Measurements from ENCODE around the gene ZNF638. TPM values are rescaled to one million over a fixed set of nuclear protein-coding genes. Genes with fewer than 3 reads are reported as not detected.

ZNF638 gene
- total RNA-seq, 1 experiment from 2014 or later: 109 TPM

GRCh38 chr2:71474116-71474743, 142.6 kb downstream of the ZNF638 start:
- H3K36me3 Mint-ChIP-seq: peaks cover 4% of the 10 kb centered on the region; the same call in 1 of the 2 replicates
- TF ChIP-seq ERG (CRISPR knock-in tag; IDR thresholded peaks at IDR 0.05) (no peak), ETV6 (CRISPR knock-in tag; IDR thresholded peaks at IDR 0.05) (no peak), E2F5 (CRISPR knock-in tag; IDR thresholded peaks at IDR 0.05) (no peak), TP53 (CRISPR knock-in tag; IDR thresholded peaks at IDR 0.05) (no peak), CREB1 (CRISPR knock-in tag; IDR thresholded peaks at IDR 0.05) (no peak), SMAD4 (CRISPR knock-in tag; IDR thresholded peaks at IDR 0.05) (no peak), ZNF416 (CRISPR knock-in tag; IDR thresholded peaks at IDR 0.05) (no peak), ZNF425 (CRISPR knock-in tag; conservative IDR thresholded peaks at IDR 0.05) (no peak), SMAD3 (CRISPR knock-in tag; IDR thresholded peaks at IDR 0.05; ENCODE audit: borderline replicate concordance) (no peak), ZBTB21 (CRISPR knock-in tag; IDR thresholded peaks at IDR 0.05; ENCODE audit: borderline replicate concordance) (no peak), ZNF512 (CRISPR knock-in tag; IDR thresholded peaks at IDR 0.05; ENCODE audit: borderline replicate concordance) (no peak), ZNF396 (CRISPR knock-in tag; IDR thresholded peaks at IDR 0.05; ENCODE audit: borderline replicate concordance) (no peak), SOX15 (CRISPR knock-in tag; IDR thresholded peaks at IDR 0.05) (no peak), ATF1 (CRISPR knock-in tag; IDR thresholded peaks at IDR 0.05) (no peak), NR3C1 (CRISPR knock-in tag; conservative IDR thresholded peaks at IDR 0.05; ENCODE audit: low read depth) (no peak), FOXP1 (CRISPR knock-in tag; IDR thresholded peaks at IDR 0.05; ENCODE audit: borderline replicate concordance) (no peak)
- TF ChIP-seq, protein P1, sequence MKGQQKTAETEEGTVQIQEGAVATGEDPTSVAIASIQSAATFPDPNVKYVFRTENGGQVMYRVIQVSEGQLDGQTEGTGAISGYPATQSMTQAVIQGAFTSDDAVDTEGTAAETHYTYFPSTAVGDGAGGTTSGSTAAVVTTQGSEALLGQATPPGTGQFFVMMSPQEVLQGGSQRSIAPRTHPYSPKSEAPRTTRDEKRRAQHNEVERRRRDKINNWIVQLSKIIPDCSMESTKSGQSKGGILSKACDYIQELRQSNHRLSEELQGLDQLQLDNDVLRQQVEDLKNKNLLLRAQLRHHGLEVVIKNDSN (CRISPR knock-in tag; IDR thresholded peaks at IDR 0.05): no peak
- TF ChIP-seq, protein P2, sequence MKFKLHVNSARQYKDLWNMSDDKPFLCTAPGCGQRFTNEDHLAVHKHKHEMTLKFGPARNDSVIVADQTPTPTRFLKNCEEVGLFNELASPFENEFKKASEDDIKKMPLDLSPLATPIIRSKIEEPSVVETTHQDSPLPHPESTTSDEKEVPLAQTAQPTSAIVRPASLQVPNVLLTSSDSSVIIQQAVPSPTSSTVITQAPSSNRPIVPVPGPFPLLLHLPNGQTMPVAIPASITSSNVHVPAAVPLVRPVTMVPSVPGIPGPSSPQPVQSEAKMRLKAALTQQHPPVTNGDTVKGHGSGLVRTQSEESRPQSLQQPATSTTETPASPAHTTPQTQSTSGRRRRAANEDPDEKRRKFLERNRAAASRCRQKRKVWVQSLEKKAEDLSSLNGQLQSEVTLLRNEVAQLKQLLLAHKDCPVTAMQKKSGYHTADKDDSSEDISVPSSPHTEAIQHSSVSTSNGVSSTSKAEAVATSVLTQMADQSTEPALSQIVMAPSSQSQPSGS (CRISPR knock-in tag; IDR thresholded peaks at IDR 0.05; ENCODE audit: borderline replicate concordance, low read depth): no peak
- ATAC-seq (no peak), DNase-seq (ENCODE audit: low spot score) (no peak)
- H3K4me3 Mint-ChIP-seq: no peak overlapping the region
- peaks cover 16% of the 10 kb centered on the region for H3K4me1 Mint-ChIP-seq
- peaks cover 5% of the 10 kb centered on the region for H3K9me3 Mint-ChIP-seq
- no peak overlapping the region for H3K27ac Mint-ChIP-seq
- ChIA-PET CTCF (interaction anchor here (1.1 to 3.5 kb wide), 3 partner anchors 13 to 20 kb away, joined by 4 to 19 read pairs (median 6); partner anchors contain the start of gene DYSF), POLR2A (no interaction called here)
- peaks cover 2% of the 10 kb centered on the region for H3K27me3 Mint-ChIP-seq (ENCODE audit: low read depth)
